Medulla oblongata (tissue), 1 donor: ENCODE results near the gene PDIA6.
"Not testable (repeated sequence)": the region's sequence is repeated elsewhere in the genome, so short reads cannot be mapped to it uniquely, and the experiment has no call there.

Experiments
- DNase-seq: peaks from one replicate; pipeline ENCODE4 v3.0.0-alpha.2; 2015; ENCODE audit errors: extremely low spot score

The PDIA6 gene

DNA sequence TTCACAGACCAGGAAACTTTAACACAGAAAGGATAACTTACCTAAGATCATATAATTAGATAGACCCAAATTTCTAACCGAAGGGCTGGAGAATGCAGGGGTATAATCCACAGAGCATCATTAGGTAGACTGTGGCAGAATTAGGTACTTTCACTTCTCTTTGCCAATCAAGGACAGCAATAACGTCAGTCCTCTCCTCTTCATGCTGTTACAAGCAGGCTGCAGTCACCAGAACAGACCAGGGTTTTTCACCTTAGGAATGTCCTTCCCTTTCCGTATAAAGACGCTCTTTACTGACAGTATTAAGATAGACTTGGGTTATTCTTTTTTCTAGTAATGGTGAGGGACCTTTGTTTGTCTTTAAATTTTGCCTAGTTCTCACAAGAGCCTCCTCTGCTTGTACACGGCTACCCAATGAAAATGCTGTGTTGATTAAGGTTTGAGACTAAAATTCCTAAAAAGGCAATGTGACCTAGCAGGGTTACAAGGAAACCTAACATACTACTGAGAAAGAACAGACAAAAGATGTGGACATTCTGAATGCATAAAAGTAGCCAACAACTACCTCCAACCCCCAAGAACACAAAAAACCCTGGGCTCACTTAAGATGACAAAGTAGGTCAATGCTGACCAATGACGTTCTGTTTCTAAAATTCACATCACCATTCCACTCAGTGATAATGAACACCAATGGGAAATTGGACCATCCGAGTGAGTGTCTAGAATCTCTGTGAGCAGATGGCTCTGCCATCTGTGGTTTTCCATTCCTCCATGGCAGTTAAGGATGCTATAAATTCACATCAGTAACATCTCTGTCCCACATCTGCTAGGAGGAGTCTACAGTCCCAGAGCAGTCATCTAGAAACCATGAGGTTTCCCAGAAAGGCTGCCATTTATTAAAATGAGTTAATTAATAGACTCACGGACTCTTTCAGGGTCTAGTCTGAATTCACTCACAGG is 2.1 kb downstream of the PDIA6 start:
- peak; percentile 15 for DNase-seq

- DNase-seq = no peak
These were observed 6.0 kb downstream of the PDIA6 start for GRCh38 chr2:10806543-10806942.

DNA sequence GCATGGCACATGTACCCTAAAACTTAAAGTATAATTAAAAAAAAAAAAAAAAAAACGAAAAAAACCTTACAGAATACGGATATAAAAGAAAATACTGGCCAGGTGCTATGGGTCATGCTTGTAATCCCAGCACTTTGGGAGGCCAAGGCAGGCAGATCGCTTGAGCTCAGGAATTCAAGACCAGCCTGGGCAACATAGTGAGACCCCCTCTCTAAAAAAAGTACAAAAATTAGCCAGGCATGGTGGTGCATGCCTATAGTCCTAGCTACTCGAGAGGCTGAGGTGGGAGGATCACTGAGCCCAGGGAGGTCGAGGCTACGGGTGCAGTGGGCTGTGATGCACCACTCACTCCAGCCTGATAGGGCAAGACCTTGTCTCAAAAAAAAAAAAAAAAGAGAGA is 6.6 kb downstream of the PDIA6 start:
- not testable (repeated sequence) for DNase-seq

- no peak for DNase-seq
These were observed 9.9 kb downstream of the PDIA6 start for GRCh38 chr2:10802657-10803056.

DNA sequence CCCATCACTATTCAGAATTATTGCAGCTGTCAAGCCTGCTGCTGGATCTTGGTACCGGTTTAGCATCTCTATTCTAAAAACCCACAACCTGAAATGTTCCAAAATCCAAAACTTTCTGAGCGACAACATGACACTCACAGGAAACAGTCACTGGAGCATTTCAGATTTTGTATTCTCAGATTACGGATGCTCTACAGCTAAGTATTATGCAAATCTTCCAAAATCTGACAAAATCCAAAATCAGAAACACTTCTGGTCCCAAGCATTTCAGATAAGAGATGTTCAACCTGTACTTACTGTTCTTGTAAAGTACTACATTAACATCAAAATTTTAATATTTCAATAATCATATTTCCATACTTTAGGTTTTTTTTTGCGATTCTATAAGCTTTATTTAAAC is 12.4 kb downstream of the PDIA6 start:
- DNase-seq = no peak

- no peak for DNase-seq
These were observed 13.8 kb downstream of the PDIA6 start for GRCh38 chr2:10798783-10799182.

DNA sequence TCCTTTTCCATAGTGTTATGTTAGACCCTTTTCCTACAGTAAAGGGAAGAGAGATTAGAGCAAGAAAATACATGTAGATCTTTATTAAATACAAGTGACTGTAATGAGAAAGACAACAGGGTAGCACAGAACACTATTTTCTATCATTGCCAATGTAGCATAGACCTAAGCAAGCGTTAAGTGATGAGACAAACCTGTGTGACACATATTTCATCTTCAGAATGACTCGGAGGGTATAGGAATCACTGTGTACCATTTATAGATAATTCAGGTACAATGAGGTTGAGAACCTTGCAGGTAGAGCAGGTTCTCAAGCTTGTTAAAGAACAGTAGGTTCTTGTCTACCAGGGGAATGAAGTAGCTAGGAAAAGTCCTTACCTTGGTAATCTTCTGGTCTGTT is 15.9 kb downstream of the PDIA6 start:
- no peak for DNase-seq

- no peak for DNase-seq
These were observed 17.0 kb downstream of the PDIA6 start for GRCh38 chr2:10795508-10796046.

DNA sequence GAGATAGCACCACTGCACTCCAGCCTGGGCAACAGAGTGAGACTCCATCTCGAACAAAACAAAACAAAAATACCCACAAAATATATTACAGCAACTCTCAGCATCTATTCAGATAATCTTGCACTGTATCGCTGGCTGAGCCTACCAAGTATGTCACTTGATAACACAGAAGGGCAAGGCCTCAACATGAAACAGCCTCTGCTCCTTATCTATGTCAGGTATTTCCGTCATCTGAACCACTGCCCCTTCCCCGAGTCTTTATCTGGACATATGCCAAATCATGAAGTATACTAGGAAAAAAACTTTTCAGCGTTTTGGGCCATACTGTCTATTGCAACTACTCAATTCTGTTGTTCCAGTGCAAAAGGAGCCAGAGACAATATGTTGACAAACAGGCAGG is 17.7 kb downstream of the PDIA6 start:
- no peak for DNase-seq

DNA sequence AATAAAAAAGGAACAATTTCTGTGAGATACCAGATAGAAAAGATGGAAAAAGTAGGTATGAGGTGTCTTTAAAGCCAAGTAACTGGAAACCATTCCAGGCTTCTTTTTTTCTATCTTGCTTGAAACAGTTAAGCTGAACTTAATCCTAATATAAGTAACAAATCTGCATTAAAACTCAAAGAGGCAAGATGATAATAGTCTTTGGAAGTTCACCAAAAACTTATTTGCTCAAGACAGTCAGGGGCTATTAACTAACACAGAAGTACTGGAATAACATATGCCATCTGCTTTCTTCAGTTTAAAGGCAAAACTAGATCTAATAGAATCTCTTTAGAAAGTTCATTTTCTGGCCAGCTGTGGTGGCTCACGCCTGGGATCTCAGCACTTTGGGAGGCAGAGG is 18.8 kb downstream of the PDIA6 start:
- DNase-seq = no peak

DNA sequence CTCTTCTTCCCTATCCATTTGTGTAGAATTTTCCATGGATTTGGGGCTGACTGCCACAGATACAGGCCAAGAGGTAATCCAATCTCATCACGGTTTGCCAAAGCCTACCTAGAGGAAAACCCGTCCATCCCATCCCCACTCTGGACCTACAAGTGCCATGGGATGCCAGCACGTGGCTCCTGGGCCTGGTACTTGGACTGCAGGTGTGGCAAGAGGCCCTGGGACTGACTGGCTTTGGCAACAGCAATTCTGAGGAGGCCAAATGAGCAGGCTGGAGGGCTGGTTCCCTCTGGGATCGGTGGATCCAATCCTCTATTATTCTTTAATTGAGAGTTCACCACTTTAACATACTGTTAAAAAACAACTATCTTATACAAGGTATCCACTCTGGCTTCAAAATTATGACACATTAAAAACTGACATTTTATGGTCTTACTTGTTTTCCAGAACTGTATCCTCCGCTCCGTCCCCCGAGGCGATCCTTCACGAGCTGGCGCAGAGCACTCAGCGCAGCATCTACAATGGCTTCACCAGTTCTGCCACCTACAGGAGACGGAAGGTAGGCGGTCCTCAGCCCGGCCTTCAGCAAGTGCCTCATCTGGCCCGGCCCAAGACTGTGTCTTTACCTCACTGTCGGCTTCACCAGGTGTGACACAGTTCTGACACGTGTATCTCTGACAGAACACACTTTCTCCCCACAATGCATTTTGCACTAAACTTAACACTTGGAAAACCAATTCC is 19.8 kb downstream of the PDIA6 start:
- DNase-seq = no peak

DNA sequence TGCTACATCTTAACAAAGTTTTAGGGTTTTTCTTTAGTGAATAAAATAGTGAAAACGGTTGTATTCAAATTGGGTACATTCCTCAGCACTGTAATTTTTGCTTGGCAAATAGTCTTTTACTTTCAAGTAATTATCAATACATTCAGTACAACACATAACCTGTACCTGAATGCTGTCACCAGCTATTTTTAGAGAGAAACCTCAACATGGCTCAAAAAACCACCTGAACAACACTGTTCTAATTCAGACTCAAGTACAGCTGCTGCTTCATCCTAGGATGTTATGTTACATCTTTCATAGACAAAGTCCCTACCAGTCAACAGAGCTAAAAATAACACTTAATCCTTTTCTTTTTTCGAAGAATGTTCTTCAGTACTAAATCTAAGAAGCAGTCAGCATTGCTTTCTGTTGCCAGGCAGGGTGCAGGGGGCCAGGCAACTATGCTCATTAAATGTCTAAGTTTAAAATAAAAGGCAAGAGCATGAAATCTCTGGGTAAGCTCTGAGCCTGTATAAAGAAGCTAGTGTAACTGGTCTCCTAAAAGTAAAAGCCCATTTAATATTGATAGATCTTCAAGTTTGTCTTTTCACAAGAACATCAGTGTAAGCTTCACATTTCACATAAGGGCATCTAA is 20.5 kb downstream of the PDIA6 start:
- DNase-seq = peak; percentile 12

- no peak for DNase-seq
These were observed 22.2 kb downstream of the PDIA6 start for GRCh38 chr2:10790228-10790973.

DNA sequence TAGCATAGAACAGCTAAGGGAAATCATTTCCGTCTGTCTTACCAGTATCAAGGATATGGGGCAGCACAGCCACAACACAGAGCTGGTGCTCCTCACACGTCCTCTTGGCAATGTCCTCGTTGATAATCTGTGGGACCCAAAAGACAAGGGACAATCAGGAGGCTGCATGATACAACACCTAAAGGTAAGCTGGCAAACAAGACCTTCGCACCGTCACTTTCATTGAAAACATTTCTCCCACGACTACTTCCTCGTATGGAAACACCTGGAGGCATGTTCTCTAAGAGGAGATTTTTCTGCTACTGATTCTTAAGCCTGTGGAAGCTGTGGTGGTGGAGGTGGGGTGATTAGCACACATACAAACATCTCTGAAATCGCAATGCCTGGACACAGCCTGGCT is 23.7 kb downstream of the PDIA6 start:
- DNase-seq = no peak

- DNase-seq = no peak
These were observed 25.2 kb downstream of the PDIA6 start for GRCh38 chr2:10787176-10787968.

DNA sequence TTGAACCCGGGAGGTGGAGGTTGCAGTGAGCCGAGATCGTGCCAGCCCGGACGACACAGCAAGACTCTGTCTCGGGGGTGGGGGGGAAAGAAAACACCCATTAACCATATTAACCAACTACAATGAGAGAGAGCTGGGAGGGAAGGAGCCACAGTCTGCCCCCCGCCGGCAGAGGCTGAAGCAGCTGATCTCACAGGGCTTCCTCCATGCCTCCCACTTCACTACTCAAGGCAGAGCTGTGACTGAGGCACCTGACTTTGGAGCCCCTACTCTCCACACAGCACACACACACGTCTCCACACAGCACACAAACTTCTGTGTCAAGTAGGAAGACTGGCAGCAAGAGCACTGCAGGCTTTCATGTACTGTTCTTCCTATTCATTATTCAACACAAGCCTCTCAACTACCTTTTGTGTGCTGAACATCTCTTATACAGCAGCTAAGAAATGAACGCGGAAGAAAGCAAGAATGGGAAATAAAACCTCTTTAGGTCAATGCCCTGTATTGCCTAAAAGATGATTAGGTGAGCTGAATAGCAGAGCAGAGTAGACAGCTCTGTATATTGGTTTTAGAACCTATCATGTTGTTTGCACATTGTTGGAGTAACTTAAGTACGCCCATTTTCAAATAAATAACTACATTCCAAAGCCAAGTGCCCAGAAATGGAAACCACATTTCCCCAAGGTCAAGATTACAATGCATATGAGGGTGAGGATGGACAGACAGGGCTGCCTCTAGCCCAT is 26.2 kb downstream of the PDIA6 start:
- DNase-seq = no peak

- no peak for DNase-seq
These were observed 27.3 kb downstream of the PDIA6 start for GRCh38 chr2:10785260-10785659.

DNA sequence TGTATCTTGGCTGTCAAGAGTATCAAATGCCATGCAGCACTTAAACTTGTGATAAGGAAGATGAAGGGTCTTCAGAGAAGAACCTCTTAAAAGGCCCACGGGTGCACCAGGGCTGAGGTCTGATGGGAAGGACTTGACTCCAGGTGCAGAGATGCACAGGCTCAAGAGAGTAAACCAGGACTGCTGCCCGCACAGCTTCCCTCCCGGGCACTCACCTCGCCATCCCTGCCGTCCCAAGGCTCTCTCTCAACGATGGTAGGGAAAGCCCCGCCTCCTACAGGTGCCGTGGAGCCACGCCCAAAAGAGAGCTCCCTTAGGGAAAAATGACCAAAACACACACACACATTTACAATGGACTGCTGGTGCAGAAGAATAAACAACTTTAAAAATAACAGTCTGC is 27.9 kb downstream of the PDIA6 start:
- no peak for DNase-seq

- DNase-seq = no peak
These were observed 29.2 kb downstream of the PDIA6 start for GRCh38 chr2:10783421-10783820.

DNA sequence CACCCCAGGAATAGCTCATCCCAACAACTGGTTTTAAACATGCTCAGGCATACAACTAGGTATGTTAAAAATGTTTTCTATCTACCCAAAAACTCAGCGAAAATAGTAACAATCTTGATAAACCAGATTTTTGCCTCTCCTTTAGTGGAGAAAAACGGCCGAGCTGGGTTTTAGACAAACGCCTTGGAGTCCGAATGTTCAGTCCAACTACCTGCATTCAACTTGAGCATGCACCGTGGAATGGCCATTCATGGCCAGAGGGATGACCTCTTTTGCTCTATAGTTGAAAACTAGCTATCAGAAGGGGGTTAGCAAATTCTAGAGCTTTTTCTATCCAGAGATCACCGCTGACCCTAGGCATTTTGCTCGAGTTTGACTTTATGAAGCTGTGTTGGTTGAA is 30.8 kb downstream of the PDIA6 start:
- DNase-seq = no peak
